ENCODE results near the gene ANKRD34A.

GRCh38 chr1:146010126-146010738 lies 45.9 kb upstream of the ANKRD34A start:
- TF ChIP-seq, protein P1, sequence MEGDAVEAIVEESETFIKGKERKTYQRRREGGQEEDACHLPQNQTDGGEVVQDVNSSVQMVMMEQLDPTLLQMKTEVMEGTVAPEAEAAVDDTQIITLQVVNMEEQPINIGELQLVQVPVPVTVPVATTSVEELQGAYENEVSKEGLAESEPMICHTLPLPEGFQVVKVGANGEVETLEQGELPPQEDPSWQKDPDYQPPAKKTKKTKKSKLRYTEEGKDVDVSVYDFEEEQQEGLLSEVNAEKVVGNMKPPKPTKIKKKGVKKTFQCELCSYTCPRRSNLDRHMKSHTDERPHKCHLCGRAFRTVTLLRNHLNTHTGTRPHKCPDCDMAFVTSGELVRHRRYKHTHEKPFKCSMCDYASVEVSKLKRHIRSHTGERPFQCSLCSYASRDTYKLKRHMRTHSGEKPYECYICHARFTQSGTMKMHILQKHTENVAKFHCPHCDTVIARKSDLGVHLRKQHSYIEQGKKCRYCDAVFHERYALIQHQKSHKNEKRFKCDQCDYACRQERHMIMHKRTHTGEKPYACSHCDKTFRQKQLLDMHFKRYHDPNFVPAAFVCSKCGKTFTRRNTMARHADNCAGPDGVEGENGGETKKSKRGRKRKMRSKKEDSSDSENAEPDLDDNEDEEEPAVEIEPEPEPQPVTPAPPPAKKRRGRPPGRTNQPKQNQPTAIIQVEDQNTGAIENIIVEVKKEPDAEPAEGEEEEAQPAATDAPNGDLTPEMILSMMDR (IDR thresholded peaks at IDR 0.05), result no peak
- no peak for TF ChIP-seq ZFX (IDR thresholded peaks at IDR 0.05; ENCODE audit: borderline replicate concordance)
